ENCODE data around the gene KANK3.
"Not testable (repeated sequence)": the region's sequence is repeated elsewhere in the genome, so short reads cannot be mapped to it uniquely, and the experiment has no call there.

Gene KANK3

DNA sequence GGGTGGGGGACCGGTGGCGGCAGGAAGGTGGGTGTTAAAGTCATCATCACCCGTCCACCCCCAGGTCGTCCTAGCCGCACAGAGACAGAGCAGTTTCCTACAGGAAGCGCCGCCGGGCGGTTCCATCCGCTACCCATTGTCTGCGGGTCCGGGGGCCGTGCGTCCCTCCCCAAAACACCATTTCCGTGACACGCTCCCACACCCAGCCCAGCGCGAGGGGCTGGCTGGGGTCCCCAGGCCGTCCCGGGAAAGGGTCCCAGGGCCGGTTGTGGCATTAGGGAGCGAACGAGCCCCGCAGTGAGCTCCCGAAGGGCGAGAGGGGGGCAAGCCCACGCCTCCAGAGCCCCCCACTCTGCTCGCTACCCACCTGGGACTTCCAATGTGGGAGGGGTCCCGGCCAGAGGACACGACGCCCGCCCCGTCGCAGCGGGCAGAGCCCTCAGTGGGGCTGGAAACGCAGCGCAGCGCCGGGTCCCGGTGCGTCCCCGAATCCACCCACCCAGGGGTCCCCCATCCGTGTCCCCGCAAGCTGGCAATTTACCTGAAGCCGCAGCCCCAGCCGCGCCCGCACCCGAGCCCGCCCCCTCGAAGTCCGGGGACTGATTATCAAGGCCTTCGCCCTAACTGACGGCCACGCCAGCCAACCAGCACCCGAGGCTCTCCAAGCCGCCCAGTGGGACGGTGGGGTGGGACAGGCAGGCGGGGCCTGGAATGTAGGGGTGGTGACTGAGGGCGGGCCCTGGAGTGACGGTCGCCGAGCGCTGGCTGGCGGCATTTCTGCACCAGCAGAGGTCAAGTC is at the start of gene KANK3:
Gene KANK3 (minus strand): TSS at position 579 of the 799 bp plus-strand sequence. CDS start 5,434 bp downstream, outside the sequence.
- DNase-seq (ENCODE audit: low read depth) = peak; percentile 97

DNA sequence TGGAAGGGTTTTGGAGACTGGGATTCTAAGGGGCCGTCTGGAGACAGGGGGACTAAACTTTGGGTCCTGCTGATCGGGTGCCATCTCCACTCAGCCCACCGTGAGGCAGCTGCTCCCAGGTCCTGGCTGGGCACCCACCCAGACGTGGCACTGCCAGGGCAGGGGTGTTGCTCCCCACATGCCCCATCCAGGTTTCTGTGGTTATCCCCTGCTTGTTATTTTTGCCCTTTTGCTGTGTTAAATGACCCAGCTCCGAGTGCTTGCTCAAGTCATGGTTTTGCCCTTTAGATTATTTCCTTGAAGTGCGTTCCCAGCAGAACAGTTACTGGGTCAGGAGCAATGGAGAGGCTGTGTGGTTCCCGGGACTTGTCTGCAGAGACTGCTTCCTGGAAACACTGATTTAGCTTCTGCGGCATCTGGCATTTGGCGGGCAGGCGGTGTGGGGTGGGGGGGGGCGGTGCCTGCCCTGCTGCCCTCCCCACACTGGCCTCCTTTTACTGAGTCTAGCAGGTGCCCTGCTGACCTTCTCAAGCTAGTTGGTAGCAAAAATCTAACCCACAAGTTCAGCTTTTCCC is 49.0 kb upstream of the KANK3 start:
- no peak for DNase-seq (ENCODE audit: low read depth)

DNA sequence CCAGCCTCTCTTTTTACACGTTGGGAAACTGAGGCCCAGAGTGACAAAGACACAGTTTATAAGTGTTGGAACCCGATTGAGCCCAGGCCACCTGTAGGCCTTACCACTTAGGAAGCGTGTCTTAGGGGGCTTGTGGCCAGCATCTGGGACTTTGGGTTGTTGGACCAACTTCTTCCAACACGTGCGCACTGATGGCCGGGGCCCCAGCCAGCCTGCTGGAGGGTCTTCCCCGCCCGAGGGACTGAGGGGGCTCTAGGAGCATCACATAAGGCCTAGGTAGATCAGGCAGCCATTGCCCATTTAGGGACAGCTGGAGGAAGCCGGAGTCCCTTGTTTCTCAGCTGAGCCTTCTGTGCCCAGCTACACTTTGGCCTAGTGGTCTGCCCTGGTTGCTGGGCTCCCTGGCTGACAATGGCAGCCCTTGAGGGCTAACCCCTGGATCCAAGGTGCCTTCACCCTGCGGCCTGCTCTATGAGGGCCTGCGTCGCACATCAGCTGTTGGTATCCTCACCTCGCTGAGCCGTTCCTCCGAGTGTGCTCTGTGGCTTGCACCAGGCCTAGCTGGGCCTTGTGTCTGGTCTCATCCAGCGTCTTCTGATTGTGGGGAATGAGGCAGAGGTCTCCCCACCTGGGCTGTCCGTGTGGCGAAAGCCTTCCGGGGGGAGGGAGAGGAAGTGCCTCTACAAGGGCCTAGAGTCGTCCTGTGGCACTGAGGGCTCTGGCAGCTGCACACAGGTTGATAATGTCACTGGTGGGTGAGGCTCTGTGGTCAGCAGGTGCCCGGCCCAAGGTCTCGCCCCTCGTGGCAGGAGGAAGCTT is 48.3 kb upstream of the KANK3 start:
- no peak for DNase-seq (ENCODE audit: low read depth)

DNA sequence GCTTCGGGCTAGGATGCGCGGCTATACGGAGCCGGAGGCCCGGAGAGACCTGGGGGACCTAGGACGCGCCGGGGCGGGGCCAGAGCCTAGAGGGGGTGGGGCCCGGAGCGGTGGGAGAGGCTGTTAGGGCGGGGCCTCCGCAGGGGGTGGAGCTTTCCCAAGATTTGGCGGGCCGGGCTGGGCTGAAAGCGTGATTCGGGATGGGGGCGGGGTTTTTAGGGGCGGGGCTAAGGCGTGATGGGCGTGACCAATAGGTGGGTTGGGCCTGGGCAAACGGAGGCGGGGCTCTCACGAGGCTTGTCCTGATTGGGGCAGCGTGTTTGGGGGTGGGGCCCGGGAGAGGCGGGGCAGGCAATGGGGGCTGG is 47.5 kb upstream of the KANK3 start:
- DNase-seq (ENCODE audit: low read depth) = peak; percentile 80

DNA sequence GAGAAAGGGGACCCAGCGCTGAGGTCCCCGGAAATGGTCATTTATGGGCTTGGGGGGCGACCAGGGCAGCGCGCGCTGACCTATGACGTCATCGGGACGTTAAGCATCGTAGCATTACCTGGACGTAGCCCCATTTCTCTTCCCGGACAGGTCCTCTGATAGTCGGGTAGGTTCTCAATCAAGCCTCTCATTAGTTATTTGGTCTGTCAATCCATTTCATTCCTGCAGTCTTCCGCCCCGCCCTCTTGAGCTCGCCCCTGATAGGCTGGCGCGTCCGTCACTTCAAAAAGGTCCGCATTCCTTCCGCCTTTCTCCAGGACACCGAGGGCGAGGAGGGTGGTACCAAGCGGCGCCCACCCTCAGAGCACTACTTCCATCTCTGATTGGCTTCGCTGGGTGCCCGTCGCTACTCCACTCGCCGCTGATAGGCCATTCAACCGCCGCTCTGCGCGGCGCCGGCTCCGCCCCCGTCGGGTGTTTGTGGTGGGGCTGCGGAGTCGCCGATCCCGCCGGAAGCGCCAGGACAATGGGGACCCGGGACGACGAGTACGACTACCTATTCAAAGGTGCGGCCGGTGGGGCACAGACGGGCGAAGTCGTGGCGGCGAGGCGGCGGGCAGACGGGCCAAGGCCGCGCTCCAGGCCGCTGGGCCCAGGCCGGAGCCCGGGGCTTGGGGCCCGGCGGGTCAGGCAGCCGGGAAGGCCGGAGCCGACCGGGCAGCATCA is 47.0 kb upstream of the KANK3 start, which contains the start of gene RAB11B:
Gene RAB11B (plus strand): TSS at position 470 of the 726 bp plus-strand sequence. CDS start 57 bp downstream, at position 527.
- peak; percentile 98 for DNase-seq (ENCODE audit: low read depth)

DNA sequence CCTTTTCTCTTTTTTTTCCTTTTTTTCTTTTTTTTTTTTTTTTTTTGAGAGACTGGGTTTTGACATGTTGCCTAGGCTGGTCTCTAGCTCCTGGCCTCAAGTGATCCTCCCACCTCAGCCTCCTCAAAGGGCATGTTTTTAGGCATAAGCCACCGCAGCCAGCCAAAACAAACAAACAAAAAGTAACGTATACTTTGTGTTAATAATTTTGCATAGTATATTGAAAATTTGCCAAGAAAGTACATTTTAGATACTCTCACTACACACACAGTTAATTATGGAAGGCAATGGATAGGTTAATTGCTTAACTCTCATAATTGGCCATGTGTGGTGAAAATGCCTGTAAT is 45.5 kb upstream of the KANK3 start:
- no peak for DNase-seq (ENCODE audit: low read depth)

DNA sequence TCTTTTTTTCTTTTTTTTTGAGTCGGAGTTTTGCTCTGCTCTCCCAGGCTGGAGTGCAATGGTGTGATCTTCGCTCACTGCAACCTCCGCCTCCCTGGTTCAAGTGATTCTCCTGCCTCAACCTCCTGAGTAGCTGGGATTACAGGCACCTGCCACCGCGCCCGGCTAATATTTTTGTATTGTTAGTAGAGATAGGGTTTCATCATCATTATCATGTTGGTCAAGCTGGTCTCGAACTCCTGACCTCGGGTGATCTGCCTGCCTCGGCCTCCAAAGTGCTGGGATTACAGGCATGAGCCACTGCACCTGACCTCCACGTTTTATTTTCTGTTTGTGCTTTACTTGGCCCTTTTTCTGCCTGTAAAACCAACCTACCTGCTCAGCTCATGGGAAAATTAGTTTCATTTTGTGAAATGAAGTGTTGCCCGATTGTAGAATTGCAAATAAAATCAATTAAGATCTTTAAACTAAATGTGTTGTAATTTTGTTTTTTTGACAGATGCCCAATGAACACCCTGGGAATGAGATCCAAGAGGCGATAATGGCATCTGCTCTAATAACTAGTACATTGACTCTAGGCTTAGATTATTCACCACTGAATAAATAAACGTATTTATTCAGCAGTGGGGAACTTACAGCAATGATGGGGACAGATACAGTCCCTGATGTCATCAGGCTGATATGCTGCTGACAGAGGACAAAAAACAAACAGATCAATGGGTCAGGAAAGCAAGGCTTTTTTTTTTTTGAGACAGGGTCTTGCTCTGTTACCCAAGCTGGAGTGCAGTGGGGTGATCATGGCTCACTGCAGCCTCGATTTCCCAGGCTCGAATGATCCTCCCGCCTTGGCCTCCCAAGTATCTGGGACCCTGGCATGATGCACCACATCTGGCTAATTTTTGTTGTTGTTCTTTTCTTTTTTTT is 44.9 kb upstream of the KANK3 start:
- no peak for DNase-seq (ENCODE audit: low read depth)

DNA sequence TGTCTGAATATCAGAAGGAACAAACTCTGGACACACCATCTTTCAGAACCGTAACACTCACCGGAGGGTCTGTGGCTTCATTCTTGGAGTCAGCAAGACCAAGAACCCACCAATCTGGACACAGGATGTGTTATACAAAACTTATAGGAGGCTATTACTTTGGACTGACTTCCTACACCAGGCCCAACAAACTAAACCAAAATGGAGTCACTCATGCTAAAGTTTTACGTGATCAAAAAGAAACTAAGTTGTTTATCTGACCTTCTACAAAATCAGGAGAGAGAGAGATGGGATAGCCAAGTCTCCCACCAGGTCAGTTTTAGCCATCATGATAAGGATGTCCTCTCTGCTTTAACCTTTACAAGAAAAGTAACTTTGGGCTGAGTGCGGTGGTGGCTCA is 43.9 kb upstream of the KANK3 start:
- no peak for DNase-seq (ENCODE audit: low read depth)

DNA sequence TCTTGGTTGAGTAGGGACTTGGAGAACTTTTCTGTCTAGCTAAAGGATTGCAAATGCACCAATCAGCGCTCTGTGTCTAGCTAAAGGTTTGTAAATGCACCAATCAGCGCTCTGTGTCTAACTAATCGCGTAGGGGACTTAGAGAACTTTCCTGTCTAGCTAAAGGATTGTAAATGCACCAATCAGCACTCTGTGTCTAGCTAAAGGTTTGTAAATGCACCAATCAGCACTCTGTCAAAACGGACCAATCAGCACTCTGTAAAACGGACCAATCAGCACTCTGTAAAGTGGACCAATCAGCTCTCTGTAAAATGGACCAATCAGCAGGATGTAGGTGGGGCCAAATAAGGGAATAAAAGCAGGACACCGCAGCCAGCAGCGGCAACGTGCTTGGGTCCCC is 43.4 kb upstream of the KANK3 start:
- not testable (repeated sequence) for DNase-seq (ENCODE audit: low read depth)

DNA sequence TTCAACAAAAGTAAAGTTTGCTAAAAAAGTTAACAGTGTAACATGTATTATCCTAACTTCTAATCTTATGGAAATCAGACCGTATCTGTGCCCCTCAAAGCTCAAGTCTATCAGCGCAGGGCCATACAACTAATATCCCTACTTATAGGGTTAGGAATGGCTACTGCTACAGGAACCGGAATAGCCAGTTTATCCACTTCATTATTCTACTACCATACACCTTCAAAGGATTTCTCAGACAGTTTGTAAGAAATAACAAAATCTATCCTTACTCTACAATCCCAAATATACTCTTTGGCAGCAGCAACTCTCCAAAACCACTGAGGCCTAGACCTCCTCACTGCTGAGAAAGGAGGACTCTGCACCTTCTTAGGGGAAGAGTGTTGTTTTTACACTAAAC is 42.5 kb upstream of the KANK3 start:
- DNase-seq (ENCODE audit: low read depth) = not testable (repeated sequence)

DNA sequence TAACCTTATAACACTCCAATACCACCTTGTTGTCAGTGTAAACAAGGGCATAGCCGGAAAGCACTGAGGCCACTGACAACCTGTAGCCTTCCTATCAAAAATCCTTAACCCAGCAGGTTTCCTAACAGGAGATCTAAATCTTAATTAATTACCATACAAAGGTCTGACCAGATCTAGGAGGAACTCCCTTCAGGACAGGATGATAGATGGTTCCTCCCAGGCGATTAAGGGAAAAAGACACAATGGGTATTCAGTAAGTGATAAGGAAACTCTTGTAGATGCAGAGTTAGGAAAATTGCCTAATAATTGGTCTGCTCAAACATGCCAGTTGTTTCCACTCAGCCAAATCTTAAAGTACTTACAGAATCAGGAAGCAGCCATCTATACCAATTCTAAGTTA is 42.0 kb upstream of the KANK3 start:
- not testable (repeated sequence) for DNase-seq (ENCODE audit: low read depth)

DNA sequence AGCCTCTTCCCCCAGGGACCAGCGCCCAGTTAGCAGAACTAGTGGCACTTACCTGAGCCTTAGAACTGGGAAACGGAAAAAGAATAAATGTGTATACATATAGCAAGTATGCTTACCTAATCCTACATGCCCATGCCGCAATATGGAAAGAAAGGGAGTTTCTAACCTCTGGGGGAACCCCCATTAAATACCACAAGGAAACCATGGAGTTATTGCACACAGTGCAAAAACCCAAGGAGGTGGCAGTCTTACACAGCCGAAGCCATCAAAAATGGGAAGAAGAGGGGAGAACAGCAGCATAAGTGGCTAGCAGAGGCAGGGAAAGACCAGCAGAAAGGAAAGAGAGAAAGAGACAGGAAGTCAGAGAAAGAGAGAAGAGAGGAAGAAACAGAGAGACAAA is 41.5 kb upstream of the KANK3 start:
- not testable (repeated sequence) for DNase-seq (ENCODE audit: low read depth)

DNA sequence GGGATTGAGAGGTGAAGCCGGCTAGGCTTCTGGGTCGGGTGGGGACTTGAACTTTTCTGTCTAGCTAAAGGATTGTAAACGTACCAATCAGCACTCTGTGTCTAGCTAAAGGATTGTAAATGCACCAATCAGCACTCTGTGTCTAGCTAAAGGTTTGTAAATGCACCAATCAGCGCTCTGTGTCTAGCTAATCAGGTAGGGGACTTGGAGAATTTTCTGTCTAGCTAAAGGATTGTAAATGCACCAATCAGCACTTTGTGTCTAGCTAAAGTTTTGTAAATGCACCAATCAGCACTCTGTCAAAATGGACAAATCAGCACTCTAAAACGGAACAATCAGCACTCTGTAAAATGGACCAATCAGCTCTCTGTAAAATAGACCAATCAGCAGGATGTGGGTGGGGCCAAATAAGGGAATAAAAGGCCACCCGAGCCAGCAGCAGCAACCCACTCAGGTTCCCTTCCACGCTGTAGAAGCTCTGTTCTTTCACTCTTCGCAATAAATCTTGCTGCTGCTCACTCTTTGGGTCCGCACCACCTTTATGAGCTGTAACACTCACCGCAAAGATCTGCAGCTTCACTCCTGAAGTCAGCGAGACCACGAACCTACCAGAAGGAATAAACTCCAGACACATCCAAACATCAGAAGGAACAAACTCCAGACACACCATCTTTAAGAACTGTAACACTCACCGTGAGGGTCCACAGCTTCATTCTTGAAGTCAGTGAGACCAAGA is 36.3 kb upstream of the KANK3 start:
- DNase-seq (ENCODE audit: low read depth) = not testable (repeated sequence)

DNA sequence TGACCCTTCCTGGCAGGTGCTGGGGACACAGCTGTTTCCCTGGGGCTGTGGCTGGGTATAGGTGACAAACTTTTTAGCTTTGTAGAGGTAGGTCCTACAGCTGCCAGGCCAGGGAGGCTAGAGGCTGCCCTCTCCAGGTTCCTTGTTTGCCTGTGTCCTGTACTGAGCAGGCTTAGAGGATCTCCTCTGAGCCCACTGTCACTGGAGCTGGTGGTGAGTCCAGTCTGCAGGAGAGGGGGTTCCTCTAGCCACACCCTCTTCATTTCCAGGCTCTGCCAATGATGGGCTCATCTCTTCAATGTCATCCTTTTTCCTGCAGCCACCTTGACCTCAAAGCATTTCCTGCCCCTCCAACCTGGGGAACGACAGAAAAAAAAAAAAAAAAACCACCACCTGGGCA is 34.5 kb upstream of the KANK3 start:
- DNase-seq (ENCODE audit: low read depth) = no peak

DNA sequence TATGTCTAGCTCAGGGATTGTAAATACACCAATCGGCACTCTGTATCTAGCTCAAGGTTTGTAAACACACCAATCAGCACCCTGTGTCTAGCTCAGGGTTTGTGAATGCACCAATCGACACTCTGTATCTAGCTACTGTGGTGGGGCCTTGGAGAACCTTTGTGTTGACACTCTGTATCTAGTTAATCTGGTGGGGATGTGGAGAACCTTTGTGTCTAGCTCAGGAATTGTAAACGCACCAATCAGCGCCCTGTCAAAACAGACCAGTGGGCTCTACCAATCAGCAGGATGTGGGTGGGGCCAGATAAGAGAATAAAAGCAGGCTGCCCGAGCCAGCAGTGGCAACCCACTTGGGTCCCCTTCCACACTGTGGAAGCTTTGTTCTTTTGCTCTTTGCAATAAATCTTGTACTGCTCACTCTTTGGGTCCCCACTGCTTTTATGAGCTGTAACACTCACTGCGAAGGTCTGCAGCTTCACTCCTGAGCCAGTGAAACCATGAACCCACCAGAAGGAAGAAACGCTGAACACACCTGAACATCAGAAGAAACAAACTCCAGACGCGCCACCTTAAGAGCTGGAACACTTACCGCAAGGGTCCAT is 33.4 kb upstream of the KANK3 start:
- DNase-seq (ENCODE audit: low read depth) = not testable (repeated sequence)

DNA sequence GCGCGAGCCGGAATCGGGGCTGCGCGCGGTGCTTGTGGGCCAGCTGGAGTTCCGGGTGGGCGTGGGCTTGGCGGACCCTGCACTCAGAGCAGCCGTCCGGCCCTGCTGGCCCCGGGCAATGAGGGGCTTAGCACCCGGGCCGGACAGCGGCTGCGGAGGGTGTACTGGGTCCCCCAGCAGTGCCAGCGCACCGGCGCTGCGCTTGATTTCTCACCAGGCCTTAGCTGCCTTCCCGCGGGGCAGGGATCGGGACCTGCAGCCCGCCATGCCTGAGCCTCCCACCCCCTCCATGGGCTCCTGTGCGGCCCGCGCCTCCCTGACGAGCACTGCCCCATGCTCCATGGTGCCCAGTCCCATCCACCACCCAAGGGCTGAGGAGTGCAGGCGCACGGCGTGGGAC is 32.7 kb upstream of the KANK3 start:
- not testable (repeated sequence) for DNase-seq (ENCODE audit: low read depth)

DNA sequence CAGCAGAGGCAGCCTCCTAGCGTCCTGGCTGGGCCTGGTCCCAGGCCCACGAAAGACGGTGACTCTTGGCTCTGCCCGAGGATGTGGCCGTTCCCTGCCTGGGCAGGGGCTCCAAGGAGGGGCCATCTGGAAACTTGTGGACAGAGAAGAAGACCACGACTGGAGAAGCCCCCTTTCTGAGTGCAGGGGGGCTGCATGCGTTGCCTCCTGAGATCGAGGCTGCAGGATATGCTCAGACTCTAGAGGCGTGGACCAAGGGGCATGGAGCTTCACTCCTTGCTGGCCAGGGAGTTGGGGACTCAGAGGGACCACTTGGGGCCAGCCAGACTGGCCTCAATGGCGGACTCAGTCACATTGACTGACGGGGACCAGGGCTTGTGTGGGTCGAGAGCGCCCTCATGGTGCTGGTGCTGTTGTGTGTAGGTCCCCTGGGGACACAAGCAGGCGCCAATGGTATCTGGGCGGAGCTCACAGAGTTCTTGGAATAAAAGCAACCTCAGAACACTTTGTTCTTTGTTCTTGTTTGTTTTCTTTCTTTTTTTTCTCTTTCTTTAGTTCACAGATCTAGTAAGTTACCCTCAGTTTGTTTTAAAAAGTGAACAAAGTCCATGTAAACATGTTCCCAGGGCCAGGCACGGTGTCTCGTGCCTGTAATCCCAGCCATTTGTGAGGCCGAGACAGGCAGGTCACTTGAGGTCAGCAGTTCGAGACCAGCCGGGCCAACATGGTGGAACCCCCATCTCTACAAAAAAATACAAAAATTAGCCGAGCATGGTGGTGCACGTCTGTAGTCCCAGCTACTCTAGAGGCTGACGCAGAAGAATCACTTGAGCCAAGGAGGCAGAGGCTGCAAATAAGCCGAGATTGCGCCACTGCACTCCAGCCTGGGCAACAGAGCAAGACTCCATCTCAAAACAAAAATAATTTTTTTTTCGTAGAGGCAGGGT is 31.1 kb upstream of the KANK3 start:
- DNase-seq (ENCODE audit: low read depth) = no peak

DNA sequence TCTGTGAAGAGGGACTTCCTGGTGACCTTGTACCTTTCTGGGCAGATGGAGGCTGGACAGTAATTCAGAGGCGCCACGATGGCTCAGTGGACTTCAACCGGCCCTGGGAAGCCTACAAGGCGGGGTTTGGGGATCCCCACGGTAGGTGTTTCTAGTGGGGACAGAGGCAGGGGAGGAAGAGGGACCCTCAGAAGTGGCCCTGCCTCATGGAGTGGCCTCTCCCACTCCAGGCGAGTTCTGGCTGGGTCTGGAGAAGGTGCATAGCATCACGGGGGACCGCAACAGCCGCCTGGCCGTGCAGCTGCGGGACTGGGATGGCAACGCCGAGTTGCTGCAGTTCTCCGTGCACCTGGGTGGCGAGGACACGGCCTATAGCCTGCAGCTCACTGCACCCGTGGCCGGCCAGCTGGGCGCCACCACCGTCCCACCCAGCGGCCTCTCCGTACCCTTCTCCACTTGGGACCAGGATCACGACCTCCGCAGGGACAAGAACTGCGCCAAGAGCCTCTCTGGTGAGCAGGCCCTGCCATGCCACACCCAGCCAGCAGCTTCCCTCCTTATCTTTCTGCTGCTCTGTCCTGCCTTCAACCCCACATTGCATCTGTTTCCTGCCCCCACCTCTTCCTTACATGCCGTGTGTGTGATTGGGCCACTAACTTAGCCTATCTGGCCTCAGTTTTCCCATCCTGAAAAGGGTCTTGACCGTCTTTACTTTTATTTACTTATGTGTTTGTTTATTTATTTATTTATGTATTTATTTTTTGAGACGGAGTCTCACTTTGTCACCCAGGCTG is 28.1 kb upstream of the KANK3 start:
- peak; percentile 73 for DNase-seq (ENCODE audit: low read depth)

Measured in CMK (cell line).